ENCODE data around the gene ADGRG7.

Gene ADGRG7

DNA sequence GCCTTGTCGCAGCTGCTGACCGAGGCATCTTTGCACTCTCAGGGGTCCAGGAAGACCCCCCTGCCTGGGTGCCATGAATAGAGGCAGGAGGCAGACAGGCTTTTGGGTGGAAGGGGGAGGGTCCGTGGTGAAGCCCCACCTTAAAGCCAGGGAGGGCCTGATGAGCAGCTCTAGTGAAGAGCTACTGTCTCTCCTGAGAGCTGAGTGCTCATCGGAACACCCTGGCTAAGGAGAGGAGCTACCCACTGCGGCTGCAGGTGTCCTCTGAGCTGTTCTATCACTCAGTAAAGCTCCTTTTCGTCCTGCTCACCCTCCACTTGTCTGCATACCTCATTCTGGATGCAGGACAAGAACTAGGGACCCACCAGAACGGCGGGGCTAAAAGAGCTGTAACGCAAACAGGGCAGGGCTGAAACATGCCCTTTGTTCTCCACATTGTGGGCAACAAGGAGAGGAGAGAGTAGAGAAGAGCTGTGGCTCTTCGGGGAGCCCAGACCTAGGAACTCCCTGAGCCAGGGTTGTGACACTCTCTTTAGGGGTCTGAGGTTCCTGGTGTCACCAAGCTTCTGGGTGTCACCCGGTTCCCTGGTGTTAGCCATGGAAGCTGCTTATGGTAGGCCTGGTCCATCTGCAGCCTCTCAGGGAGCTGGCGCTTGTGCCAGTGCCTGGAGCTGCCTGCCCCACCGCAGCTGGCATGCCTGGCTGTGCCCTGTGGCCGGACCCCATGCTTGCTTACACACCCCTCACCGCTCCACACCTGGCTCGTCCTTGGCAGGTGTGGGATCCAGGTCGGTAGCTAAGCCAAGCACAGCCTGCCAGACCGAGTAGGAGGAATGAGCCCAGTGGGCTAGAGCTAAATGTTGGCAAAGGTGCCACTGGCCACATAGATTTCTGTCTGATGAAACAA, 73.7 kb downstream of the ADGRG7 start:
- no peak for DNase-seq
- in situ Hi-C loops (cut with HindIII; ENCODE audit: low pct_ligation_motif_present, low pct_unique_long_range_greater_than_20kb, low sequenced_read_pairs) = no loop called here

DNA sequence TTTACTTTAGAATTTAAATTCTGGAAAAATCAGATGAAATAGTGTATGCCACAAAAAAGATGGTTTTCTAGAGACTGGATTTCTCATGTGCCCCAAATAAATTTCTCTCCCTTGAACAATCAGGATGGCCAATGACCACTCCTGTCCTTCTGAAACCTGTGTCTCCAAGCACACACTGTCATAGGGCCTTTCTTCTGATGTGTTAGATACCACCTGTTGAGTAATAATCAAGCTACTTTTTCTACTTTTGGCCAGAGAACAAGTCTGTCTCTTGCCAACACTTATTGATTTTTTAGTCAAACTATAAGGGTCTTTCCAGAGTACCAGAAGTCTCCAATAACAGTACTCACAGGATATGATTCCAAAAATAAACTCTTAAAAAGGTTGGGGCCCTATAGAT, 83.8 kb downstream of the ADGRG7 start:
- in situ Hi-C loops (cut with HindIII; ENCODE audit: low pct_ligation_motif_present, low pct_unique_long_range_greater_than_20kb, low sequenced_read_pairs) = no loop called here
- no peak for DNase-seq

DNA sequence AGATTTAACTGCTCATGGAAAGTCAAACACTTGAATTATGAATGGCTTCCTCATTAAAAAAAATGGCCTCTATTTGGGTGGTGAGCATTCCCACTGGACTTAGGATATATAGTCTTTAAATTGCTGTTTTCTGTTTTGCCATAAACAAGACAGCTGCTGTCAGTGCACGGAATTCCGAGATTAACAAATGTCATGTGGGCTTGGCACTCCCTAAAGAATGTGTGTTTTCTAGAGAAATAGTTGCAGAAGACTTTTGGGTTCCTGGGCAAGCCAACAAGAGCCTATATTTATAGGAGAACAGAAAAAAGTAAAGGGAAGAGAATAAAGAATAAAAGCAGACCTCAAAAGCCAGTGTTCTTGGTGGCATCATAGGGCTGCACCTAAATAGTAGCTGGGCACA, 86.3 kb downstream of the ADGRG7 start:
- no peak for DNase-seq
- in situ Hi-C loops (cut with HindIII; ENCODE audit: low pct_ligation_motif_present, low pct_unique_long_range_greater_than_20kb, low sequenced_read_pairs) = no loop called here

DNA sequence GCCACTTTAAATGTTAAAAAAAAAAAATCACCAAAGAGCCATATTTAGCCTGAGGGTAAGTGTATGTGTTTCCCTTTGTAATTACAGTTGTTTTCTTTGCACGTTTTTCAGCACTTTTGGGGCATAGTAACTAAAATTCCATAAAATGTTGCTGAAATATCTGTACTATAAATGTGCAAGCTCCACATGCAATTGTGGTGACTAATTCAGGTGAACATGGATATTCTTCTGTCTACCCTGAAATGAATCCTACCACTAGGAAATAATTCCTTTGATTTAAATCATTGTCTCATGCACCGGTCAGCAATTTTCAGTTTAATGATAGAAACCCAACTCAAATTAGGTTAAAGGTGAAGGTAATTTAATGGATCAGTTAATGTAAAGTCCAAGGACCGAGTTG, 86.8 kb downstream of the ADGRG7 start:
- DNase-seq = no peak
- in situ Hi-C loops (cut with HindIII; ENCODE audit: low pct_ligation_motif_present, low pct_unique_long_range_greater_than_20kb, low sequenced_read_pairs) = no loop called here

DNA sequence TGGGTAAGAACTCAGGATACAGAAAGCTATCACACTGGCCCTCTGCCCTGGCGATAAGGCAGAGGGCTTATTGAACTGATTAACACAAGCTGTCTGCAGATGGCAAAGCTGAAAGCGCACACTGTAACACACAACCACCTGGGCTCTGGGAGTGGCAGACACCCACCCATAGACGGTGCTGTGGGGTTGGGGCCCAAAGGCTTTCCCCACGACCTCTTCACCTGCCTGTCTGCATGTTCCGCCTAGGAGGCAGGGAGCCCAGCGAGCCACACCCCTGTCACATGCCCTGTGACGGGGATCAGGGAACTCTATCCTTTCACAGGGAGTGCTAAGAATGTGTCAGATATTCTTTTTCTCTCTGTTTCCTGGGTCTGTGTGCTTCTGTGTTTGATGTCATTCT, 87.8 kb downstream of the ADGRG7 start:
- in situ Hi-C loops (cut with HindIII; ENCODE audit: low pct_ligation_motif_present, low pct_unique_long_range_greater_than_20kb, low sequenced_read_pairs) = no loop called here
- DNase-seq = no peak

DNA sequence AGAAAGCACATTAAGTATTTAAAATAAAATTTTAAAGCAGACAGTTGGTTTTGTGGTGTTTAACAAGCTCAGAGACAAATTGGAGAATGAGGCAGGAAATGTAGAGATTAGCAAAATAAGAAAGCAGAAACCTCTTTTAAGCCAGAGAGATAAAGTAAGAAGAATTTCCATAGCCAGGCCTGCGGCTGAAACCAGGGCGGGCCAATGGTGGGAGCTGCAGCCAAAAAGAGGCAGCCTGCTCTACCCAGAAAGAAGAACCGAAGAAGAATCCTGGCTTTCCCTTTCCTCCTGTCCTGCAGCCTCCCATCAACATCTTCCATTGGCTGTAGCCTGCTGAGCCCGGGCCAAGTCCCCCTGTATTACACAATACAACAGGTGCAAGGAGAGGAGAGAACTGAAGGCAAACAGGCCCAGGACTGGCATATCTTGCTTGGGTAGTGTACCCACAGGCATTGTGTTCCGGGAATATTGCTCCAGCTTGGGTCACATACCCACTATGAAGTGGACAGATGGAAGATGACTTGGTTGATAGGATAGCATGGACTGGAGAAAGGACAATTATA, 88.4 kb downstream of the ADGRG7 start:
- DNase-seq = no peak
- in situ Hi-C loops (cut with HindIII; ENCODE audit: low pct_ligation_motif_present, low pct_unique_long_range_greater_than_20kb, low sequenced_read_pairs) = no loop called here

DNA sequence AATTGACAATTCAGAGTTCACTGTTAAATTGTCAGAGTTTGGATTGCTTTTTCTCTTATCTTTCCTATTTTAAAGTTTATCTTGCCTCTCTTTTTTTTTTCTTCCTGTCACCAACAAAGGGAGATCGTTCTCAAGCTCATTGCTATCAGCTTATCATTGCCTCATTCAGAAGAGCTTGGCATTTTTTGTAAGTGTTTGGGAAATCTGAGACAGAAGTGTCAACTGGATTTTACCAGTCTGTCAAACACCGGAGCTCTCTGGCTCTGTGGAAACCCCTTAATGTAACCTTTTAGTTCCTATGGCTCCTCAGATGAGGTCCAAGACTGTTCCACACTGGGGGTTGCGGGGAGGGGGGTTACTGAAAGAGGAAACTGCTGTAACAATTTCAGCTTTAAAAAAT, 89.3 kb downstream of the ADGRG7 start:
- in situ Hi-C loops (cut with HindIII; ENCODE audit: low pct_ligation_motif_present, low pct_unique_long_range_greater_than_20kb, low sequenced_read_pairs) = no loop called here
- no peak for DNase-seq

DNA sequence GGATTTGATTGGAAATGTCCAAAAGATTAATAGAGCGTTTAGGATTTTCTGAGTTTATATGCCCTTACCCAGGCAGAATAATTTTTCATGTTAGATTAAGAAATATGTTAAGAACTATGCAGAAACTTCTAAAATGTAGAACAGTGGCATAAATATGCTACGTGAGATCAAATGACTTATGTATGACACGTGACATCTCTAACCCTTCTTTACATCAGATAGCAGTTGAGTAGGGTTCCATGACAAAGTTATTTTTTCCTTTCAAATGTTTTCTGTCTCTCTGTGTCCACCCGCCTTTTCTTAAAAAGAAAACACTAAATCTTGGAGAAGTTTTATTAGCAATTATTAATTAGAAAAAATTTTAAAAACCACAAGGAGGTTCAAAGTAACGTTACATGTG, 91.3 kb downstream of the ADGRG7 start:
- in situ Hi-C loops (cut with HindIII; ENCODE audit: low pct_ligation_motif_present, low pct_unique_long_range_greater_than_20kb, low sequenced_read_pairs) = no loop called here
- no peak for DNase-seq

DNA sequence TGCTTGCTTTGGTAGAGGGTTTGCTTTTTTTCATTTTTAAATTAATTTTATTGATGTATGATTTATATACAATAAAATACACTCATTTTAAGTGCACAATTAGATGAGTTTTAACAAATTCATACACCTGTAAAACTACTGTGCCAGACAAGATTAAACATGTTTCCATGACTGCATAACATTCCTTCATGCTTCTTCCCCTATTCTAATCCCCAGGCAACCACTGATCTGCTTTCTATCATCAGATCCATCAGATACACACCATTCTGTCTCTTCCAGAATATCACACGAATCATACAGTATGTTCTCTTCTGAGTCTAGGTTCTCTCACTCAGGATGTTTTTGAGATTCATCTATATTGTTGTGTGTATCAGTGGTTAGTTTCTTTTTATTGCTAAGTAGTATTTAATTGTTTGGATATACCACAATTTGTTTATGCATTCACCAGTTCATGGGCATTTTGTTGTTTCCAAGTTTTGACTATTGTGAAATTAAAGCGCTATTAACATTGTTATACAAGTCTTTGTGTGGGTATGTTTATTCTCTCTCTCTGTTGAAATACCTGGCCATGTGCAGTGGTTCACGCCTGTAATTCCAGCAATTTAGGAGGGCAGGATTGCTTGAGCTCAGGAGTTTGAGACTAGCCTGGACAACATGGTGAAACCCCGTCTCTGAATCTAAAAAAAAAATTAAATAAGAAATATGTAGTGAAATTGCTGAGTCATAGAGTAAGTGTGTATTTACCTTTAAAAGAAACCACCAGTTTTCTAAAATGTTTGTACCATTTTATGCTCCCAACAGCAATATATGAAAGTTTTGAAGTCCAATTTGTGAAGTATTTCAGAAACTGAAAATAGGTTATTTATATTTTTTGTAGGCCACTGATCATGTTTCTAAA, 92.9 kb downstream of the ADGRG7 start:
- DNase-seq = no peak
- in situ Hi-C loops (cut with HindIII; ENCODE audit: low pct_ligation_motif_present, low pct_unique_long_range_greater_than_20kb, low sequenced_read_pairs) = no loop called here

DNA sequence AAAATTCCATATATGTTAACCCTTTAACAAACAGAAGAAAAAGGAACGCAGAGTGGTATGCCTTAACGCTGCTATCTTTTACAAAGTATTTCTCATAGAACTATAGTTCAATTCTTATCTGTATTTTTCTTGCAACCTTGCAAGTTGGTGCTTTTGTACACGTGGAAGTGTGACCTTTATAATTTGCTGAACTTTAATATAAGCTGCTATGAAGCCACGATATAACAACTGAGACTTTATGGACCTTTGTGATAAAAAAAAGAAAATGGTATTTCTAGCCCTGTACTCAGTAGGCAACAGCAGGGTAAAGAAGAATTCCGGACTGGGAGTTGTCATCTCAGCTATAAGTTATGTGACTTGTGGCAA, 93.6 kb downstream of the ADGRG7 start:
- no peak for DNase-seq
- in situ Hi-C loops (cut with HindIII; ENCODE audit: low pct_ligation_motif_present, low pct_unique_long_range_greater_than_20kb, low sequenced_read_pairs) = no loop called here

DNA sequence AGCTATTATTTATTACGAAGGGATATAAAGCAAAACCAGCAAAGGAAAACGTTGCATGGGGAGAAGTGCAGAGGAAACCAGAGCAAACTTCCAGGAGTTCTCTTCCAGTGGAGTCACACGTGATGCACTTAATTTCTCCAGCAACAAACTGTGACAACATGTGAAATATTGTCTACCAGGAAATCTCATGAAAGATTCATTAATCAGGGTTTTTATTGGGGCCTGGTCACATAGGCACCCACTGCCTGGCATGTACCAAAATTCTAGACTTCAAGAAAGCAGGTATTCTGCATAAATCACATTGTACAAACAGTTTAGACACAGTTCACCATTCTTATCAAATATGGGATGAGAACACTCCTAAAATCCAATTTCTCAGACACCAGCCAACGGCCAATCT, 94.5 kb downstream of the ADGRG7 start:
- in situ Hi-C loops (cut with HindIII; ENCODE audit: low pct_ligation_motif_present, low pct_unique_long_range_greater_than_20kb, low sequenced_read_pairs) = no loop called here
- DNase-seq = no peak

DNA sequence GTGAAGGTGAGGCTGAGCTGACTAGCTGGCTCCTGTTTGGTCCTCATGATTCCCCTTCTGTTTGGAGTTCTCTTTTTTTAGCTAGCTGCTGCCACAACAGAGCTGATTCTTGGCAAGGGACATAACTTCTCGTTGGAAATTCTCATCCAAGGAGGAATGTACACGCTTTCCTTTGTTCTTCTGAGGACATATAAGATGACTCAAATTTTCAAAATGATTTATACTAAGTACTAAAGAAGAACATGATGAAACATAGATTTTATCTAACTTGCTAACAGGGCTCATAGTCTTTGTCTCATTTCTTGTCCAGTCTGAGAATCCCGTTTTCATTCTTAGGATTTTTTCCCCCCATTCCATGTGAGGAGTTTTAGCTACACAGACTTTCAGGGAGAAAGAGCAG, 97.0 kb downstream of the ADGRG7 start:
- DNase-seq = no peak
- in situ Hi-C loops (cut with HindIII; ENCODE audit: low pct_ligation_motif_present, low pct_unique_long_range_greater_than_20kb, low sequenced_read_pairs) = no loop called here

DNA sequence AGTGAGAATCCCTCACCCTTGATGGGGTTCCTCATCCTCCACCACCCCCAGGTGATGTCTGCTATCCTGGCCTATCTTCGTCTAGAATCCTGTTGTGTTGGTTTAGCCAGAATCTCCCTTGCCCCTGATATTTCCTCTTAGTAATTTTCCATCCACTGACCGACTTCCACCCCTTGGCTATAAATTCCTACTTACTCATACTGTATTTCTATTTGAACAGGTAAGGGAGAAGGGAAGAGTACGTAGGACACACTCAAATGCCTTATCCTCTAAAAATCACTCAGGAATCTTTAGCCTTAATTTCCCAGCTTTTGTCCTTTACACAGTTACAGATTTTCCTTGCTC, 99.2 kb downstream of the ADGRG7 start:
- DNase-seq = no peak
- in situ Hi-C loops (cut with HindIII; ENCODE audit: low pct_ligation_motif_present, low pct_unique_long_range_greater_than_20kb, low sequenced_read_pairs) = no loop called here

DNA sequence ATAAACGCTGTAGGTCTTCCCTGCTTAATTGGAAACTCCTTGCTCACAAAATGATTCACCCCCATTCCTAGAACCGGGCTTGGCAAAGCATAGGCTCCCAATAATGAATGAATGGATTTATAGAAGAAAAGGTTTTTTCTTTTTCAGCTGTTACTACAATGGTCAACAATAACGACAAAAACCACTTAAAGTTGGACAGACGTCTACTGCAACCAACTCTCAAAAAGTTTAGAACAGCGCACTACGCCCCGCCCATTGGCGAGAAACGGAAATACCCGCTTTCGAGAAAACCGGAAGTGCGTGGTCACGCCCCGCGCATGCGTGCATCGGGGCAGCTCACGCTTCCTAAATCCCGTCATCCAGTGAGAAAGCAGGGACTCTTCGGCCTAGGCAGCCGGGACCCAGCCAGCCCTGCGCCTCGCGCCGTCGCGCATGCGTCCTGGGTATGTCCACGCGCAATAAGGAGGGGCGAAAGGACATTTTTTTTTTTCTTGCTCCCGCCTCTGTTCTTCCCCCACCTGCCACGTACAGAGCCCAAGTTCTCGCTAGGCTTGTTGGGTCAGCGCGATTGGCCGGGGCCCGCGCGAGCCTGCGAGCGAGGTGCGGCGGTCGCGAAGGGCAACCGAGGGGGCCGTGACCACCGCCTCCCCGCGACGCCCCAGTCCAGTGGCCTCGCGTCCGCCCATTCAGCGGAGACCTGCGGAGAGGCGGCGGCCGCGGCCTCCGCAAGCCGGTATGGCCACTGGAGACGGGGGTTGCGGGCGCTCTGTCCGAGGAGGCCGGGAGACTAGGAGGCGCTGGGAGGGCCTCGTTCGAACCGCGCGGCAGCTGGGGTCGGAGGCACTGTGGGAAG, 99.8 kb downstream of the ADGRG7 start, which contains the start of gene TFG:
Gene TFG, plus strand, starts transcription at position 506 of the 853 bp plus-strand sequence. CDS start 4,192 bp downstream, outside the sequence.
- in situ Hi-C loops (cut with HindIII; ENCODE audit: low pct_ligation_motif_present, low pct_unique_long_range_greater_than_20kb, low sequenced_read_pairs) = no loop called here
- peak; percentile 97 for DNase-seq

DNA sequence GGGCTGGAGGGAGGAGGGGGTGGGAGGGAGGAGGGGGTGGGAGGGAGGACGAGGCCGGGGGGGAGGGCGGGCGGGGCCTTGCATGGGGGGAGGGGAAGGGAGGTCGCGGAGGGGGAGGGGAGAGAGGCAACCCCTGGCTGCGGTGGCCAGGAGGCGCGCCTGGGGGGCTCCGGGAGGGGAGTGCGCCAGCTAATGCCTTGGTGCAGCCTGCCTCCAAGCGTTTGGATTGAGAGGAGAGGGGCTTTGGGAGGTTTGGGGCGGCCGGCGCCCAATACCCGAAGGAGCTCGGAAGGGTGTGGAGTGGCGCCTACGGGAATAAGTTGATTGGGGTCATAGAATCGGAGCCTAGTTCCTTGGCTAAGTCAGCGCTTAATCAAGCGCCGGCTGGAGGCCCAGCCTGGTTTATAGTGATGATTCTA, 100.5 kb downstream of the ADGRG7 start:
- DNase-seq = peak; percentile 30
- in situ Hi-C loops (cut with HindIII; ENCODE audit: low pct_ligation_motif_present, low pct_unique_long_range_greater_than_20kb, low sequenced_read_pairs) = no loop called here

DNA sequence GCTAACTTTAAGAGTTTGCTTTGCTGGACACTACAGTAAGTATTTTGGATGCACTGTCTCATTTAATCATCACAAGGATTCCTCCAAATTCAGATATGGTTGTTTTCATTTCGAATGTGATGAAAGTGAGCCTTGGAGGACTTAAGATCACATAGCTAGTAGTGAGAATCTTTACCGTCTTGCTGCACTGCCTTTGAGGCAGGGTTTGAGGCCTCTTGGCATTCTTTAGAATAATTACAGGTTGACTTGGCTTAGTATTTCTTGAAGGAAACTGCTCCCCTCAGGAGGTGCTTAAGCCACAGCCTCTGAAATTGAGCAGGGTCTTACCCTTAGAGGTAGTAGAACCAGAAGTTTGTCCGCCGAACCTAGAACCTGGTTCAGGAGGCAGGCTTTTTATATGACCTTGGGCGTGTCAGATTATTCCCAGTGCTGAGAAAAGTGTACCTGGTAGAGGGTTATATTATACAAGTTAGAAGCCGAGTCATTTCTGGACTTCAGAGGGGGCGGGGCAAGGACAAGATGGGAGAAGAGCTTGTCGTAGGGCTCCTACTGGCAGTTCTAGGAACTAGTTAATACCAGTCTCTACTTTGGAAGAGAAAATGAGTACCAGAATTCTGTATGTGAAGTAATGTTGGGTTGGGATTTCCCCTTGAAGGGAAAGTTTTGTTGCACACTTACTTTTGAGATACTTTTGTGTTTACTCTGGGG, 101.0 kb downstream of the ADGRG7 start:
- DNase-seq = peak; percentile 77
- in situ Hi-C loops (cut with HindIII; ENCODE audit: low pct_ligation_motif_present, low pct_unique_long_range_greater_than_20kb, low sequenced_read_pairs) = no loop called here

DNA sequence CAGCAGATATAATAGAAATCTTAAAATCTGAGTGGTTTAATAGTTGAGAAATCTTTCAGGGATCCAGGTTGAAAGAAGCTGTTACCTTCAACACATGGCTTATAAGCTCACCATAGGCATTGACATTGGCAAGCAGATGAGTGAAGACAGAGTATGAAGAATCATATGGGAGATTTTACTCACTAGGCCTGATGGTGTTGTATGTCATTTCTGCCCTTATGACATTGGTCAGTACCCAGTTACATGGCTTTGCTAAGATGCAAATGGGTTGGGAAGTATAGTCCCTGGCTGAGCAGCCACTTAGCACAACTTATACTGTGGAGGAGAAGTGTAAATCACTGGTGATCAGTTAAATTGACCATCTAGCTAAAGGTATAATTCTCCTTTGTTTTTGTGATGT, 105.8 kb downstream of the ADGRG7 start:
- DNase-seq = no peak
- in situ Hi-C loops (cut with HindIII; ENCODE audit: low pct_ligation_motif_present, low pct_unique_long_range_greater_than_20kb, low sequenced_read_pairs) = no loop called here

DNA sequence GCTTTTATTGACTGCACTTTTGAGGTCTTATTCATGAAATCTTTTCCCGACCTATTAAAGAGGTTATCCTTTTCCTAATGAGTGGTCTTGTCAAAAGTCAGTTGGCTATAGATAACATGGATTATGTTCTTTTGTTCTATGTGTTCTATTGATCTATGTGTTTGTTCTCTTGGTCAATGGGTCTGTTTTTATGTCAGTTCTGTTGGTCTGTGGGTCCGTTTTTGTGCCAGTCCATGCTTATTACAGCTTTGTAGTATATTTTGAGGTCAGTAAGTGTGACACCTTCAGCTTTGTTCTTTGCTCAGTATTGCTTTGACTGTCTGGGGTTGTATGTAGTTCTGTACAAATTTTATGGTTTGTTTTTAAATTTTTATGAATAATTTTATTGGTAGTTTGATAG, 107.7 kb downstream of the ADGRG7 start:
- DNase-seq = no peak
- in situ Hi-C loops (cut with HindIII; ENCODE audit: low pct_ligation_motif_present, low pct_unique_long_range_greater_than_20kb, low sequenced_read_pairs) = no loop called here

Measured in ACHN (cell line).